ENCODE data around the gene ELMO1. TPM values are rescaled to one million over a fixed set of nuclear protein-coding genes. Genes with fewer than 3 reads are reported as not detected.

Gene ELMO1
- total RNA-seq, 2 donors from 2014 or later: 10.9 to 56.0 TPM

GRCh38 chr7:36985866-36986400 is 462.7 kb downstream of the ELMO1 start:
- Histone ChIP-seq H3K4me1 (no peaks in the 10 kb centered on the region), H3K27me3 (no peaks in the 10 kb centered on the region), H3K9me3 (no peaks in the 10 kb centered on the region), H3K27ac (no peak overlapping the region), H3K36me3 (replicated peaks in 1 of 2; ENCODE audit: insufficient read depth in 1 of 2, low read depth in 2 of 2) (no peaks in the 10 kb centered on the region), H3K4me3 (no peak overlapping the region)
- intact Hi-C loops (cut with DNase I): no loop called here
- DNase-seq (peak in 1 of 4 donors; percentile 32), ATAC-seq (peak; percentile 38)
- TF ChIP-seq POLR2A (IDR thresholded peaks at IDR 0.05): no peak
- TF ChIP-seq CTCF (IDR thresholded peaks at IDR 0.05): no peak
- 49 to 66% methylated on average over 13 of the region's 13 CpGs for WGBS, 2 donors

- H3K9me3 ChIP-seq: no peaks in the 10 kb centered on the region
- intact Hi-C loops (cut with DNase I): no loop called here
- ATAC-seq (no peak), DNase-seq (no peak)
- H3K4me3 ChIP-seq: no peak overlapping the region
- H3K36me3 ChIP-seq (replicated peaks in 1 of 2; ENCODE audit: insufficient read depth in 1 of 2, low read depth in 2 of 2): no peaks in the 10 kb centered on the region
- 35 to 47% methylated on average over 5 of the region's 5 CpGs for WGBS, 2 donors
- no peak overlapping the region for H3K27ac ChIP-seq
- no peaks in the 10 kb centered on the region for H3K27me3 ChIP-seq
- no peaks in the 10 kb centered on the region for H3K4me1 ChIP-seq
- no peak for TF ChIP-seq CTCF (IDR thresholded peaks at IDR 0.05)
- TF ChIP-seq POLR2A (IDR thresholded peaks at IDR 0.05): no peak
Observed at GRCh38 chr7:36985316-36985715, 463.3 kb downstream of the ELMO1 start.

GRCh38 chr7:36984710-36985312 is 463.9 kb downstream of the ELMO1 start:
- ATAC-seq (no peak), DNase-seq (no peak)
- TF ChIP-seq CTCF (IDR thresholded peaks at IDR 0.05) (no peak), POLR2A (IDR thresholded peaks at IDR 0.05) (no peak)
- no peaks in the 10 kb centered on the region for H3K36me3 ChIP-seq (replicated peaks in 1 of 2; ENCODE audit: insufficient read depth in 1 of 2, low read depth in 2 of 2)
- H3K27me3 ChIP-seq: no peaks in the 10 kb centered on the region
- no peak overlapping the region for H3K4me3 ChIP-seq
- H3K9me3 ChIP-seq: no peaks in the 10 kb centered on the region
- H3K27ac ChIP-seq: no peak overlapping the region
- peaks cover 4% of the 10 kb centered on the region for H3K4me1 ChIP-seq
- WGBS, 2 donors: 34 to 47% methylated on average over 6 of the region's 6 CpGs
- intact Hi-C loops (cut with DNase I): no loop called here

DNA sequence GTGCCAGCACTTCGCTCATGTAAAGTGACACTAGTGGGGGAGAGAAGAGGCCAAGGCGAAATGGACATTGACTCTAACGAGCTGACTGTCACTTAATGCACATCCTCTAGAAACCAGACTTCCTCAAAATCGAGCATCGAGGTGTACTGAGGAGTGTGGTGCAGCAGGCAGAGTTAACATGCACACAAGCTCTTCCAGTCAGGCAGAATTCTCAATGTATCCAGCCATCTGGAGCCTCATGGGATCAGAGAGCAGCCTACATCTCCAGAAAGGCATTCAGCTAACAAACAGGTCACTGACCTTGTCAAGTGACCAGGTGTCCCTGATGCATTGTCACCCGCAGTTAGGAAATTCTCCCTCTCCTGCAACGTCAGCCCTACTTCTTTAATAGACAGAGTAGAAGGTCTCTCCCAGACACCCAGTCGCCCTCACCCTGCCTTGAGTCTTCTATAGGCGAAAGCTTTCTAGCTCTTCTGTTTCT is 464.6 kb downstream of the ELMO1 start:
- no peak for ATAC-seq
- intact Hi-C loops (cut with DNase I): no loop called here
- Histone ChIP-seq H3K27ac (no peak overlapping the region), H3K27me3 (no peaks in the 10 kb centered on the region), H3K36me3 (replicated peaks in 1 of 2; ENCODE audit: insufficient read depth in 1 of 2, low read depth in 2 of 2) (no peaks in the 10 kb centered on the region), H3K9me3 (no peaks in the 10 kb centered on the region), H3K4me3 (no peak overlapping the region), H3K4me1 (peaks cover 10% of the 10 kb centered on the region)
- WGBS, 2 donors: 60 to 63% methylated on average over 9 of the region's 9 CpGs
- no peak for DNase-seq
- TF ChIP-seq POLR2A (IDR thresholded peaks at IDR 0.05) (no peak), CTCF (IDR thresholded peaks at IDR 0.05) (no peak)

GRCh38 chr7:36982766-36983165 is 465.9 kb downstream of the ELMO1 start:
- Histone ChIP-seq H3K36me3 (replicated peaks in 1 of 2; ENCODE audit: insufficient read depth in 1 of 2, low read depth in 2 of 2) (no peaks in the 10 kb centered on the region), H3K27me3 (no peaks in the 10 kb centered on the region), H3K9me3 (no peaks in the 10 kb centered on the region), H3K4me3 (no peak overlapping the region), H3K27ac (peak overlapping the region in 1 of 4 donors; percentile 5), H3K4me1 (peaks cover 18% of the 10 kb centered on the region)
- 85 to 88% methylated on average over 2 to 3 of the region's 3 CpGs for WGBS, 2 donors
- intact Hi-C loops (cut with DNase I): no loop called here
- DNase-seq (no peak), ATAC-seq (no peak)
- no peak for TF ChIP-seq CTCF (IDR thresholded peaks at IDR 0.05)
- no peak for TF ChIP-seq POLR2A (IDR thresholded peaks at IDR 0.05)

All from body of pancreas (tissue), 4 donors.